SK-N-SH (cell line): Measurements from ENCODE around the gene GRIK3.

Experiments used
- CTCF ChIP-seq: fragments of 200-600 bp; sonication (generic); IDR thresholded peaks from 2 replicates; pipeline ENCODE4 v1.6.1; 2017; ENCODE audit warnings: antibody characterized with exemption, mild to moderate bottlenecking, moderate library complexity
- JUND ChIP-seq: IDR thresholded peaks from 2 replicates; pipeline ENCODE4 v1.4.0; 2012
- SMC3 ChIP-seq: IDR thresholded peaks from 2 replicates; pipeline ENCODE4 v1.6.1; 2012; ENCODE audit warnings: low read depth, low read length, improper control_type of control experiment
- TF ChIP-seq, protein P1 (sequence below): IDR thresholded peaks from 2 replicates; pipeline ENCODE4 v1.4.0; 2012; ENCODE audit warnings: low read depth, borderline replicate concordance
- TF ChIP-seq, protein P2 (sequence below): IDR thresholded peaks from 2 replicates; pipeline ENCODE4 v1.4.0; 2012; ENCODE audit warnings: low read depth

DNA sequence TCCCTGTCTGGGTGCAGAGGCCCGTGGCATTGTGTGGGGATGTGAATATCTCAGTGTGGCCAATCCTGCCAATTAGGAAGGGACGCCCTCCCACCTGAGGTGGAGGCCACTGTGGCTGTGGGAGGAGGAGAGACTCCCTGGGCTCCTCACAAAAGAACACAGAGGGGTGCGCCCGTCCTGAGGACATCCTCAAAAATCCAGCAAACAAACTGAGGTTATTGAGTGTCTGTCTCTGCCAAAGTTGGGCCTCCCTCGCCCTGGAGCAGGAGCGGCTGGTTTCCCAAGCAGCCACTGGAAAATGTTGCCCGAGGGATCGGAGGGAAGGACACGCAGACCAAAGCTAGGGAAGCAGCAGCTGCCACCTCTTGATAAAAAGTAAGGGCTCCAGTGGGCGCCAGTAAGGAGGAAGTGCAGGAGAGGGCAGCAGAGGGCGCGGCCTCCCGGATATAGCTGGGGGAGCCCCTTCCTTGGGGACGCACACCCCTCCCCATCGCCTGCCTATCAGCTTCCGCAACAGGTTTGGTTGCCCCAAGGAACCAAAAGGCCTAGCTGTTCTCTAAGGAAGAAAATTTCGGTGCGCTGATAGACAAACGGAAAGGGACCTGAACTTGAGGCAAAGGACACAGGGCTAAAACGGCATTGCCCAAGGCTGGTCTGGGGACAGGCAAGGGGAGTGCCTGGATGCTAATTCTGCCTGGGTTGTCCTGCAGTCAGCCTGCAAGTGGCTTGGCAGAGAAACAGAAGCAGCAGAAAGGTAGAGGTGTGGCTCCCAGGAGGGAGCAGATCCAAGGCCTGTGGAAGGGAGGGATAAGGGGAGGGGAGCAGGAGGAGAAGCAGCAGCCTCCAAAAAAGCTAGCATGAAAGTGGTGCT lies 1.7 kb upstream of the GRIK3 start:
- TF ChIP-seq CTCF (no peak), JUND (no peak), SMC3 (no peak)
- TF ChIP-seq, protein P1, sequence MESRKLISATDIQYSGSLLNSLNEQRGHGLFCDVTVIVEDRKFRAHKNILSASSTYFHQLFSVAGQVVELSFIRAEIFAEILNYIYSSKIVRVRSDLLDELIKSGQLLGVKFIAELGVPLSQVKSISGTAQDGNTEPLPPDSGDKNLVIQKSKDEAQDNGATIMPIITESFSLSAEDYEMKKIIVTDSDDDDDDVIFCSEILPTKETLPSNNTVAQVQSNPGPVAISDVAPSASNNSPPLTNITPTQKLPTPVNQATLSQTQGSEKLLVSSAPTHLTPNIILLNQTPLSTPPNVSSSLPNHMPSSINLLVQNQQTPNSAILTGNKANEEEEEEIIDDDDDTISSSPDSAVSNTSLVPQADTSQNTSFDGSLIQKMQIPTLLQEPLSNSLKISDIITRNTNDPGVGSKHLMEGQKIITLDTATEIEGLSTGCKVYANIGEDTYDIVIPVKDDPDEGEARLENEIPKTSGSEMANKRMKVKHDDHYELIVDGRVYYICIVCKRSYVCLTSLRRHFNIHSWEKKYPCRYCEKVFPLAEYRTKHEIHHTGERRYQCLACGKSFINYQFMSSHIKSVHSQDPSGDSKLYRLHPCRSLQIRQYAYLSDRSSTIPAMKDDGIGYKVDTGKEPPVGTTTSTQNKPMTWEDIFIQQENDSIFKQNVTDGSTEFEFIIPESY = no peak
- TF ChIP-seq, protein P2, sequence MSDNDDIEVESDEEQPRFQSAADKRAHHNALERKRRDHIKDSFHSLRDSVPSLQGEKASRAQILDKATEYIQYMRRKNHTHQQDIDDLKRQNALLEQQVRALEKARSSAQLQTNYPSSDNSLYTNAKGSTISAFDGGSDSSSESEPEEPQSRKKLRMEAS = no peak
